GM18517 (cell line): ENCODE measurements around the gene MYD88.

ENCODE experiments used
- ATAC-seq: cut with Tn5 transposase; IDR thresholded peaks from one replicate; pipeline ENCODE4 v1.9.1; 2021; ENCODE audit warnings: mild to moderate bottlenecking, moderate library complexity; ENCODE audit not compliant: unreplicated experiment

Gene MYD88

DNA sequence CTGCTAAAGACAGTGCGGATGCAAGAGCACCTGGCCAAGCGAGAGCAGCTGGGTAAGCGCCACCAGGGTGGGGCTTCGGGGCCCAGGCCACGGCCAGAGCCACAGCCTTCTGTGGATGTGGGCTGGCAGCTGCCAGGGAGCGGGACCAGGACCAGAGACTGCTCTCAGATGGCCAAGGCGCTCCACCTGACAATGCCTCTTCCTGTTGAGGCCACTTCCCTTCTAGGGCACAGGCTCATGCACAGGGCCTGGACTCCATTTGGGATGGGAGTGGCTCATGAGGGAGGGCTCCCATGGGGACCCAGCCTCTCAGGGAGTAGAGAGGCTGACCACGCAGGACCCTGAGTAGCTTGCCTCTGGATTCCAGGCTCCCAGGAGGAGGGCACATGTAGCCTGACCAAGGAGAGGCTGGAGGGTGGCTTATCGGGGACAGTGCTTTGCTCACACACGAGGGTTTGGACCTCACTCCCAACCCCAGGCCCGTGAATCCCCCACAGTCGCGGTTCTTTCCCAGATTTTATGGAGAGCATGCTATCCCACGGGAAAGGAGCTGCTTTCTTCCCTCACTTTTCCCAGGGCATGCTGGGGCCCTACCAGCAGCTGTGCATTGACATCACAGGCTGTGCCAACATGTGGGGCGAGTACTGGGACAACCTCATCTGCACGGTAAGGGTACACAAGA lies 26.6 kb upstream of the MYD88 start:
- no peak for ATAC-seq

DNA sequence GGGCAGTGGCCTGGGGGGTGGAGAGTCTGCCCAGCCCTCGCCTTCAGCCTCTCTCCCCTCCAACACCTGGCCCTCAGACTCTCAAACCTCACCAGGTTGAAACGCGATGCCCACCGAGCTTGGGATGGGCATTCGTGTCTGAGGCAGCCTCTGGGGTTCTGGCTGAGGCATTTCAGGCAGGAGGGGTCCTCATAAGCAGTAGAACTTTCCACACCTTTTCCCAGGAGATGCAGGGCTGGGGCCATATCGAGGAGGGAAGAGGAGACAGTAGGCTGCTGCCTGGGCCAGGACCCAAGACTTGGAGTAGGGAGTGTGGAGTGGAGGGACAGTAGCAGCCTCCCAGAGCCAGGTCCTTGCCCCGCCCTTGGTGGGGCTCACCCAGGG lies 26.1 kb upstream of the MYD88 start:
- no peak for ATAC-seq

DNA sequence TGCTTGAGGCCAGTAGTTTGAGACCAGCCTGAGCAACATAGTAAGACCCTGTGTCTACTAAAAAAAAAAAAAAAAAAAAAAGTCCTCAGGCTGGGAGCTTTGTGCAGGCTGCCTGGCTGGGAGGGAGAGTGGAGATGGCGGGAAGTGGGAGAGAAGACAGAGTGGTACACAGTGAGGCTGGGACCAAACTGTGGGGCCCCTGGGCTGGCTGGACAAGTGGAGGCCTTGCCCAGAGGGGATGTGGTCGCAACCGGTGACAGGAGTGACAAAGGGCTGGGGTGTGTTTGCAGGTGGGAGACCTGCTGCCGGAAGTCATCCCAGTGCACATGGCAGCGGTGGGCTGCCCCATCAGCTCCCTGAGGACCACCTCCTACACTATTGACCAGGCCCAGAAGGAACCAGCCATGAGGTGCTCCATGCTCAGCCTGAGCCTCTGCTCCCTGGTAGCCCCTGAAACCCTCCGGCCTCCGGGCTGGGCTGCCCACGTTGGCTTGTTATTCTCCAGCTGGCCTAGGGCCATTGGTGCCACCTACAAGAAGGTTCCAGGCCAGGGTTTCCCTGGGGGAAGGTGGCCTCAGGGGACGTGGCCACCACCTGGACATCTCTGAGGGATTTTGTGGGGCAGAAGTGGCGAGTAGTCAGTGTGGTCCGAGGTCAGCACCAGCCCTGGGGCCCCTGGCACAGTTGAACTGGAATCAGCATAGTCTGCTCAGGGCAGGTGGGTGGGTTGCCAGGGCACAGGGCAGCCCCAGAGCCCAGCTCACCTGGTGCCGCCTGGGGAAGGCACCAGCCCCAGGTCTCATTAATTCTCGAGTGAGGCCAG lies 24.2 kb upstream of the MYD88 start:
- ATAC-seq: no peak

DNA sequence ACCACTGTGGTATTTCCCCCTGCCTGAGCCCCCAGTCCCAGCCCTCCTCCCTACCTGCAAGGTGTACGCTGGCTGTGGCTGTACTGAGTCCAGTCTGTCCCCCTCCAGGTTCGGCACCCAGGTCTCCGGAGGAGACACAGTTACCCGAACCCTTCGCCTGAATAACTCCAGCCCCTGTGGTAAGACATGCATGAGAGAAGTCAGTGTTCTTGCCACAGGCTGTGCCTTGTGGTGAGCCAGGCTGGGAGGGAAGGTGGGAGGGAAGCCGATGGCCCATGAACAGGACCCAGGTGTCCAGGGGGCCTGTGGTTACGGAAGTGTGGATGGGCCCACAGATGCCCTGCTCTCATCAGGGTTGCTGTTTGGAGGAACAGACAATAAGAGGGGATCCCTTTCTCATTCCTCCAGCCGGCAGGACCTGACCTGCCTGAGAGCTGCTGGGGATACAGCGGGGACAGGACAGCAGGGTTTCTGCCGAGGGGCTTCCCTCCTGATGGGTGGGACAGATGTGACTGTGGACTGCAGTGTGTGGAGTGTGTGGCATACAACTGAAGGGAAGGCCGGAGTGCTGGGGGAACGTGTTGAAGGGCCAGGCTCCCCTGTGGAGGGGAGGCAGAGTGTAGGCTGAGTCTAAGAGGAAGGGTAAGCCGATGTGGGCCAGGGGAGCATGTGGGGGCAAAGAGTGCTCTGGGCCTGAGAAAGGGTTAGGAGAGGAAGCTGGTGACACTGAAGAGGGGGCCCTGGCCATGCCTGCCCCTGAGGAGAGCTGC lies 23.4 kb upstream of the MYD88 start:
- no peak for ATAC-seq

DNA sequence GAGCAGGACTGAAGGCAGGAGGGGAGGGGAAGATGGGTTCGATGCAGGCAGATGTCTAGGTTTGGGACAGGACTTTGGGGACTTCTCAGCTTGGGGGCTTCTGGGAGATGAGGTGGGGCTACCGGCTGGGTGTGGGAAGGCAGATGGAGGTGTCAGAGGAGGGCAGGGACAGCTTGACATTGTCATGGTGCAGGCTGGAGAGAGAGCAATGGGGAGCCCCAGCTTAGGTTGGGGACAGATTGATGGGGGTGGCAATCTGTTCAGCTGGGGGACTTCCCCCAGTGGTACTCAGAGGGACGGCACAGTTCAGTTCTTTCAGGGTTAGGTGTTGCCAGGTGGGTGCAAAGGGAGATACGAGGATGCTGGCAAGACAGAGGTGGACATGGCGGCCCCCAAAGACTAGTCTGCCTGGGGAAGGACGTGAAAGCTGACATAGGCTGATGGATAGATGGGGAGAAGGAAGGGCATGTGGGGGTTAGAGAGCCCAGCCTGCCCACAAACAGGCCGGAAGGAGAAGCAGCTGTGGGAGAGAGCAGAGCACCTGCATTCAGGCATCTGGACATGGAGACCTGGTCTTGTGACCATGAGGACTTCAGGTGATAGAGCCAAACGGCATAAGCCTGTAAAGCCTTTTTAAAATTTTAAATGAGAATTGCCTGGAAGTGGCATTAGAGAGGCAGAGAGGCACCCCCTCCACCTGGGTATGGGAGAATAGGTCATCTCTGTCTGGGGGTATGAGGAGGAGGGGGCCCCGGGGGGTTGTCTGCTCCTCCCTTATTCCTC lies 22.6 kb upstream of the MYD88 start:
- no peak for ATAC-seq

DNA sequence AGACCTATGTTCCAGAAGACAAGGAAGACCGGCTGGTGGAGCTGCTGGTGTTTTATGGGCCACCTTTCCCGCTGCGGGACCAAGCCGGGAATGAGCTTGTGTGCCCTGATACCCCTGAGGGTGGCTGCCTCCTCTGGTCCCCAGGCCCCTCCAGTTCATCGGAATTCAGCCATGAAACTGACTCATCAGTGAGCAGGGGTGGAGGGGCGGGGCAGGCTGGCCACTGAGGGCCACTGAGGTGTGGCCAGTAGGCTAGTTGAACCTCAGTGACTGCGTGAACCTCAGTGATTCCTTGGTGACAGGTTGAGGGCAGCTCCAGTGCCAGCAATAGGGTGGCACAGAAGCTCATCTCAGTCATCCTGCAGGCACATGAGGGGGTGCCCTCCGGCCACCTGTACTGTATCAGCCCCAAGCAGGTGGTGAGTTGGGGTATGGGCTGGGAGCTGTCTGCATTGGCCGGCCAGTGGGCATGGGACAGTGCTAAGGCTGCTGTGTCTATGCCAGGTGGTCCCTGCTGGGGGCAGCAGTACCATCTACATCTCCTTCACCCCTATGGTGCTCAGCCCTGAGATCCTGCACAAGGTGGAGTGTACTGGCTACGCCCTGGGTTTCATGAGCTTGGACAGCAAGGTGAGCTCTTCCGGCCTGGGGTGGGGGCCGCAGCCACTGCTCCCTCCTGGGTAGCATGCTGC lies 21.8 kb upstream of the MYD88 start:
- ATAC-seq: no peak

DNA sequence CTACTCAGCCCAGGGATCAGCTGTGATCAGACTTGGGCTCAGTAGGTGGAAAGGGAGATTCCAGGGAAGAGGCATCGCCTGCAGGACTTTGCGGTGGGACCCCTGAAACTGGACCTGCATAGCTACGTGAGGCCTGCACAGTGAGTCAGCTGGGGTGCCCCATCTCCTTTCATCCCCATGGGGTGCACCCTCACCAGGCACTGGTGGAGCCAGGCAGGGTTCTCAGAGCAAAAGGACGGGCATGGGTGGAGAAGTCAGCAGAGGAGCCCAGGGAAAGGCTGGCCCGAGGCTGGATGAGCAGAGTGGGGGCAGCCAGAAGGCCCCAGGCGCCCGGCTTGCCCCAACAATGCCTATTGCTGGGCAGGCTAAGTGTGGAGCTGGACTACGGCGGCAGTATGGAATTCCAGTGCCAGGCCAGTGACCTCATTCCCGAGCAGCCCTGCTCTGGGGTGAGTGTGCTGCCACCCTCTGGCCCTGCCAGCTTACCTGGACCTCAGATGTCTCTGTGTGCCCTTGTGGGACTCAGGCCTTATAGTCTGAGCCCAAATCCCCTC lies 21.2 kb upstream of the MYD88 start:
- no peak for ATAC-seq

DNA sequence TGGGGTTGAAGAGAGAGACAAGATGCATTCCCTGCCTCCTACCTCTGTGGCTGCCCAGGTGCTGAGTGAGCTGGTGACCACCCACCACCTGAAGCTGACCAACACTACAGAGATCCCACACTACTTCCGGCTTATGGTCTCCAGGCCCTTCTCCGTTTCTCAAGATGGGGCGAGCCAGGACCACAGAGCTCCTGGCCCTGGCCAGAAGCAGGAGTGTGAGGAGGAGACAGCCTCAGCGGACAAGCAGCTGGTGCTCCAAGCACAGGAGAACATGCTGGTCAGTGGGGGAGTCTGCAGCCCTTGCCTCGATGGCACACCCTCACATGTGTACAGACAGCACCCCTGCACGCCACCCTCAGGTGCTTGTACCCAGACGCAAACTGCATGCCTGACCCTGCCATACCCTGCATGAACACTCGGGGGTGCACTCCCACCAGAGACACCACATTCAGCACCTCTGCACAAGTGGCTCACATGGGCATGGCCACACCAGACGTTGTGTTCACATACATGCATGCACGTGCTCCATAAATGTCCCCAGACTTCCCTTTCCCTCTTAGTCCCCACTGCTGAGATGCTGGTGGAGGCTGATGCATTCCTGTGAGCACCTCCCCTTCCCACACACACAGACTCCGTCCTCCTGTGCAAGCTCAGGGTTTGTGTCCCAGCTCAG lies 20.6 kb upstream of the MYD88 start:
- ATAC-seq: peak; percentile 79

DNA sequence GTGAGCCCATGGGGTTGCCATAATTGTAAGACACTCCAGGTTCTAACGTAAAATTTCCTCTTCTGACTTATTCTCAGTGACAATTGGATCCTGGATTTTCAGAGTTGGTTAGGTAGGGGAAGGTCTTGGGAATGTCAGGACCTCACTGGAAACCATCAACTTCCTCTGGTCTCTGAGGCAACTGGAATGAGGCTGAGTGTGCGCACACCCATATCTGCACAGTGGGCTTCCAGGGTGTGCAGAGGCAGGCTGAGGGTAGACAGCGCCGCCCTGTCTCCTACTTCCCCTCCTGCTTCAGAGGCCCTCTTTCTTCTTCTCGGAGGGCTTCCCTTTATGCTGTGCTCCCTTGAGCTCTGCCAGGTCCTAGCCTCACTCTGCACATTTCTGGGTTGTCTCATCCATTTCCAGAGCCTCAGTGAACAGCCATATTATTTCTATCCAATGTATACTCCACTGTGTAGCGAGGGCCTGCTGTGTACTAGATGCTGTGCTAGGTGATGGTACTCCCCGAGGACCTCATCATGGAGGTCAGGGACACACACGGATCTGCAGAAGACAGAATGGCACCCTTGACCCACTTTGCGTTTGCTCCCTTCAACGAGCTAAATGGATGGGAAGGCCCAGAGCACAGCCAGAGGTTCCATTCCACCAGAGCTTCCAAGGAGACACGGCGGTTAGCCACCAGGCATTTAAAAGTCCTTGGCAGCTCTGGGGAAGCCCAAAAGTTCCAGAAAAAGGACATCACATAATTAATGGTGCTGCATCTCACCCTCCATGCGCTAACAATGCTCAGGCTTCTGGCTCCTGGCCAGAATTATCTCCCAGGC lies 19.8 kb upstream of the MYD88 start:
- ATAC-seq: no peak

DNA sequence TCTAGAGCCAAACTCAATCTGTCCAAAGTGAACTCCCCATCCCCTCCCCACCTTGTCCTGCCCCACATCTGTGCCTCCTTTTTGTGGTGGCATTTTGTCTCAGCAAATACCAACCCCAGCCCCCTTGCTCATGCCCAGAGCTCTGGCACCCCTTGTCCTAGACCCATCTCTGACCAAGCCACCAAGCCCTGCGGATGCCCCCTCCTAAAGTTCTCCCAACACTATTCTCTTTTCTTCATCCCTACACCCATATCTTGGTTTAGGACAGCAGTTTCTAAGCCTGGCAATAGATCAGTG lies 19.3 kb upstream of the MYD88 start:
- ATAC-seq: no peak

DNA sequence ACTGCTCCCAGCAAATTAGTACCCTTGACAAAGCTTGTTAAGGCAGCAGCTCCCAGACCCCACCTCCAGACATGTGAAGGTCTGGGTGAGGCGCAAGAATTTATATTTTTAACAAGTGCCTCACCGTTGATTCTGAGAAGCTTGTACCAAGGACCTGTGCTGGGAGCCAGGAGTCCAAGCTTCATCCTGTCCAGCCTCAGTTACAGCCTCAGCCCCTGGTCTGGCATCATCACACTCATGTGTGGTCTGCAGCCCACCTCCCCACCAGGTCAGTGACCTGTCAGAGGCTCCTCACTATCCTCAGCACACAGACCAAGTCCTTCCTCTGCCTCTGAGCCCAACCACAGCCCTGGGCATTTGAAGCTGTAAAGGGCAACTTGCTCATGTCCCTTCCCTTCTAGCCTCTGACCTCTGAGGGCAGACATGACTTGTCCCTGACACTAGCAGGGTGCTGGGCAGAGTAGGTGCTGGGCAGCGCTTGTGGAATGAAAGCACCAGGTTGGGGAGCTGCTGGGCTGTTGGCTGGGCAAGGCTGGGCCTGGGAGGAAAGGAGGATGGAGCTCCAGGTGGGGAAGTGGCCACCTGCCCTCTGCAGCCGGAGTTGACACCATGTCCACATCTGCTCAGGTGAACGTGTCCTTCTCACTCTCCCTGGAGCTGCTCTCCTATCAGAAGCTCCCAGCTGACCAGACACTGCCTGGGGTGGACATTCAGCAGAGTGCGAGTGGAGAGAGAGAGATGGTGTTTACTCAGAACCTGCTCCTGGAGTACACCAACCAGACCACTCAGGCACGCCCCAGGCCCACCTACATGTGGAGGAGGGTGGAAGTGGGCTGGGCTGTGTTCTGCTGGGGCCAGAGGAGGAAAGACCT lies 18.4 kb upstream of the MYD88 start:
- no peak for ATAC-seq

DNA sequence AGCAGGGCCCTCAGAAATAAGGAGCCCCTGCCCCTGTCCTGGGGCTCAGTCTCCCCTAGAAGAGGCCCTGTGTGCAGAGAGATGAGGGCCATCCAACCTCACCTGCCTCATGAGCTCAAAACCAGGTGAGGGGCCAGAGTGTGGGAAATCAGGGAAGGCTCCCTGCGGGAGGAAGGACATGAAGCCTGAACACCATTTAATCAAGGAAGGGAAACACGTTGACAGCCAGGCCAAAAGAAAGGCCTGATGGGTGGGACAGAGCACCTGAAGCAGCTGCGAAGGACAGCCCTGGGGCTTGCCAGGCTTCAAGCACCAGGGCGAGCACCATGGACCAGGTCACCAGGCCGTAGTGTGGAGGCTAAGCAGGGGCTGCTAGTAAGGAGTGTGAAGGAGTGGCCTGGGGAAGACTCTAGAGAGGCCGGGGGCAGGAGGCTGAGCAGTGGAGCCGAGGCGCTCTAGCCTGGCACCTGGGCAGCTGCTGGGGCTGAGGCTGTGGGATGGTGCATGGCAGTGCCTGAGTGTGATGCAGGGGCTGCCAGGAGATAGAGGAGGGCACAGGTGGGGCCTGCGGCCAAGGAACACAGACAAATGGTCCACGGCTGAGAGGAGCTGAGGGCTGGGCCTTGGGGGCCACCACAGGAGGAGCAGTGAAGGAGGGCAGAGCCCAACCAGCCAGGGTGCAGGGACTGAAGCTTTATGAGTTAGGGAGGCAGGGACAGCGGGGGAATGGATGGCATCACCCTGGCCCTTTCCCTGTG lies 17.6 kb upstream of the MYD88 start:
- no peak for ATAC-seq

DNA sequence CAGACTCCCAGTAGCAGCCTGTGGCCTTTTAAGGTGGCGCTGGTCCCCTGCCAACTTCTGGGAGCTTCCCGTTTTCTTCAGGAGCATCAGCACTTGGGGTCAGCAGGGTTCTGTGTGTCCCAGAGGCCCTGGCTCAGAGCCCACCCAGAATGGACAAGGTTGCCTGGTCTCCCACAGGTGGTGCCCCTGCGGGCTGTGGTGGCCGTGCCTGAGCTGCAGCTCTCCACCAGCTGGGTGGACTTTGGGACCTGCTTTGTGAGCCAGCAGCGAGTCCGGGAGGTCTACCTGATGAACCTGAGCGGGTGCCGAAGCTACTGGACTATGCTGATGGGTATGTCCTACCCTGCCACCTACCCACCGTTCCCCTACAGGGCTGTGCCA lies 17.0 kb upstream of the MYD88 start:
- no peak for ATAC-seq

DNA sequence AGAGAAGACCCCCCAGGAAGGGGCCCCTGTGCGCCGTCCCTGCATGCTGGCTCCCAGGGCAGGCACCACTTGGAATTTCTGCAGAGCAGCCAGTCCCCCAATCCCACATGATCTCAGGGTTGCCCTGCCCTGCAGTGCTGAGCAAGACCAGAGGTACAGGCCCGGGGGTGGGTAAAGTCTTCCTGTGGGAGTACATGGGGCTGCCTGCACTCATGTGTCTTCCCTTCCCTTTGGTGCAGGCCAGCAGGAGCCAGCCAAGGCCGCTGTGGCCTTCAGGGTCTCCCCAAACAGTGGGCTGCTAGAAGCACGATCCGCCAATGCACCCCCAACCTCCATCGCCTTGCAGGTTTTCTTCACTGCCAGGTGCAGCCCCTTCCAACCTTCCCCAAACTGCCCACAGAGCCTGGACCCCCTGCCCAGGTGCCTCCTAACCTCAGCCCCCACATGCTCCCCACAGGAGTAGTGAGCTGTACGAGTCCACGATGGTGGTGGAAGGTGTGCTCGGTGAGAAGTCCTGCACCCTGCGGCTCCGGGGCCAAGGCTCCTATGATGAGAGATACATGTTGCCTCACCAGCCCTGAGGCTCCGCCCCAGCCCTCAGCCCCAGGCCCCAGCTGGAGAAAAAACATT lies 16.5 kb upstream of the MYD88 start:
- ATAC-seq: no peak

DNA sequence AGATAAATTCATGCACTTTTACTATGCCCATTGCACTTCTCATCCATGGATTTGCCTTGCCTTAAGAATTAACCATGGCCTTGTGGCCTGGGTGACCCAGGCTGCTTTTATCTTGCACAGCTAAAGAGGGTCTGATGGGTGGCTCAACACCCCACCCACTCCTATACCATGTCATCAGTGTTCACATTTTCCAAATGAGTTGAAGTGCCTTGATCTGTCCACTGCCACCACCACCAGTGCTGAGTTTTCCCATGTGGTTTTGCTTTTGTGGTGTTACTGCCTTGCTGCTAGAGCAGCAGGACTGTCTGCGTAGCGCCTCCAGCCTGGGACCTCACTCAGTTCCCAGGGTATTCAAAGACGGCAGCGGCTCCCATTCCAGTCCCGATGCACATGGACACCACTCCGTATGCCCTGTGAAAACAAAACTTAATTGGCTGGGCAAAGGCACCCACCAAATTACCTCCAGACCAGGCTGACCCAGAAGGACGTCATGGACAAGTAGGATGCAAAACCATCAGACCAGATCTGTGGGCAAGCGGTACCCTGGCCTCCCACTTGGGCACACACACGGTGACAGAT lies 15.7 kb upstream of the MYD88 start:
- no peak for ATAC-seq

DNA sequence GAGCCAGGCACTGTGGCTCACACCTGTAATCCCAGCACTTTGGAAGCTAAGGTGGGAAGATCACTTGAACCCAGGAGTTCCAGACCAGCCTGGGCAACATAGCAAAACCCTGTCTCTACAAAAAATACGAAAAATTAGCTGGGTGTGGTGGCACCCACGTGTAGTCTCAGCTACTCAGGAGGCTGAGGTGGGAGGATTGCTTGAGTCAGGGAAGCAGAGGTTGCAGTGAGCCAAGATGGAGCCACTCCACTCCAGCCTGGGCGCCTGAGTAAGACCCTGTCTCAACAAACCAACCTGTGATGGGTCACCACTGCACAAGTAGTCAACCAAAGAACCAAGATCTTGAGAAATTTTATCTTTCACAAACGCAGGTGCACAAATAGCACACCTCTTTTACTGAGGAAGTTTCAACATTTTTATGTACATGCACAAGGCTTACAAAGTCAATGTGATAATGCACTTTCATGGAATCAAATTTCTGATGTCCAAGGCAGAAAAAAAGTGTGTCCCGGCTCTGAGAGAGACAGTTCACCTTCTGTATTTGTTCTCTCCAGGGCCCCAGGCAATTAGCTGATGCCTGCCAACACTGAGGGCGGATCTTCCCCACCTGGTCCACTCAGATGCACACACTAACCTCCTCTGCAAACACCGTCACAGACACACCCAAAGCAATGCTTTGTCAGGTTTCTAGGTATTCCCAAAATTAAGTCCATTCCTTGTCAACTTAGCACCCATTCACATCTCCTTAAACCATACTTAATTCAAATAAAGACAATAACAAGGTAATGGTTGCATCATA lies 13.9 kb upstream of the MYD88 start:
- ATAC-seq: no peak
